ENCODE data around the gene MYOM3.
"Not testable (repeated sequence)": the region's sequence is repeated elsewhere in the genome, so short reads cannot be mapped to it uniquely, and the experiment has no call there.

MYOM3 gene

GRCh38 chr1:24021403-24022266 lies 90.3 kb downstream of the MYOM3 start:
- no peak for DNase-seq (ENCODE audit: low read depth)
- H3K4me3 ChIP-seq (replicated peaks; ENCODE audit: low read depth, low read length), result no peak overlapping the region
- TF ChIP-seq CTCF (IDR thresholded peaks at IDR 0.05; ENCODE audit: low read length, missing control alignments), result no peak

- no peak for TF ChIP-seq CTCF (IDR thresholded peaks at IDR 0.05; ENCODE audit: low read length, missing control alignments)
Measured at GRCh38 chr1:24020470-24020869, 91.5 kb downstream of the MYOM3 start.

GRCh38 chr1:24020025-24020424 lies 91.9 kb downstream of the MYOM3 start:
- TF ChIP-seq CTCF (IDR thresholded peaks at IDR 0.05; ENCODE audit: low read length, missing control alignments), result no peak
- DNase-seq (ENCODE audit: low read depth), result peak; percentile 41
- H3K4me3 ChIP-seq (replicated peaks; ENCODE audit: low read depth, low read length), result no peak overlapping the region

More at GRCh38 chr1:24020470-24020869, 91.5 kb downstream of the MYOM3 start:
- no peak overlapping the region for H3K4me3 ChIP-seq (replicated peaks; ENCODE audit: low read depth, low read length)
- no peak for DNase-seq (ENCODE audit: low read depth)

GRCh38 chr1:24018611-24019580 lies 93.0 kb downstream of the MYOM3 start:
- TF ChIP-seq CTCF (IDR thresholded peaks at IDR 0.05; ENCODE audit: low read length, missing control alignments), result no peak
- peak; percentile 100 for DNase-seq (ENCODE audit: low read depth)
- H3K4me3 ChIP-seq (replicated peaks; ENCODE audit: low read depth, low read length), result peak overlapping the region; percentile 13

- DNase-seq (ENCODE audit: low read depth), result peak; percentile 85
- H3K4me3 ChIP-seq (replicated peaks; ENCODE audit: low read depth, low read length), result no peak overlapping the region
- no peak for TF ChIP-seq CTCF (IDR thresholded peaks at IDR 0.05; ENCODE audit: low read length, missing control alignments)
Measured at GRCh38 chr1:24015221-24016210, 96.4 kb downstream of the MYOM3 start.

GRCh38 chr1:24012878-24013277 lies 99.1 kb downstream of the MYOM3 start:
- not testable (repeated sequence) for H3K4me3 ChIP-seq (replicated peaks; ENCODE audit: low read depth, low read length); DNase-seq (ENCODE audit: low read depth)
